H1 (cell line): ENCODE results near the gene STX8. TPM values are rescaled to one million over a fixed set of nuclear protein-coding genes. Genes with fewer than 3 reads are reported as not detected.

ENCODE experiments used
- HDAC2 ChIP-seq, 2 experiments: fragments of 300-600 bp in 1 of 2; sonication (generic) in 1 of 2; IDR thresholded peaks; 2 replicates each; pipeline ENCODE4 v1.6.1; 2011 to 2012; ENCODE audit warnings: low read depth in 2 of 2, low read length in 2 of 2, mild to moderate bottlenecking in 2 of 2, moderate library complexity in 2 of 2, borderline replicate concordance in 1 of 2, inconsistent platforms in 1 of 2
- POLR2AphosphoS5 ChIP-seq: IDR thresholded peaks from 2 replicates; pipeline ENCODE4 v1.6.1; 2011; ENCODE audit warnings: low read depth, low read length
- polyA plus RNA-seq, 7 experiments: library from polyadenylated mRNA; depleted of rRNA in 3 of 7; stranded (reverse) in 5 of 7; unstranded in 2 of 7; fragments of >200 nt in 5 of 7; fragments of 200-250 nt in 2 of 7; gene quantifications; 1 replicate in 5 of 7; 2 replicates in 1 of 7; 4 replicates in 1 of 7; pipeline versions ENCODE4 v1.2.1 to v1.2.3, GENCODE V29; 2011 to 2013; ENCODE audit warnings: missing spikeins in 2 of 7, mixed read lengths in 2 of 7
- total RNA-seq: library from RNA; stranded (reverse); fragmentation: NEBNext Ultra II Directional; extraction: Animal tissue kit (Norgen Biotek cat#: 25700); gene quantifications from 2 replicates; pipeline ENCODE4 v1.2.1, GENCODE V29; 2021

STX8 gene
- total and polyA plus RNA-seq, 2 of the 8 experiments (the other 6 are each of a cell fraction or from before 2014, with no cell fraction given), result 22.8 to 42.5 TPM

DNA sequence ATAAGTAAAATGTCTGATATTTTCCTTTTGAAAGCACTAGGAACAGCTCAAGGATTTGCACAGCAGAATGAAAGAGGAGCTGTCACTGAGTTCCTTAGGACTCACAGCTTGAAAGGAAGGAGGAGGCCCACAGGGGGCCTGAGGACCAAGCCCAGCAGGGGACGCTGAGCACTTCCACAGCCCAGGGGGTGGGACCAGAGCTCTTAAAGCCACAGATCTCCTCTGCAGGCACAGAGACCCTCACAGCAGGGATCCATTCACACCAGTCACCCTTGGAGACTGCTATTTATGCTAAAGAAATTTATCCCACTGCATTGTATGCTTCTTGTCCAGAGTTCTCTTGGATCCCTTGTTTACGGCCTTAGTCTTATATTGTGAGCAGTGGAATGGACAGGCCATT lies 253.3 kb downstream of the STX8 start (continued):
- TF ChIP-seq HDAC2 (IDR thresholded peaks at IDR 0.05; ENCODE audit: borderline replicate concordance in 1 of 2, low read depth in 2 of 2, low read length in 2 of 2) (no peak), POLR2AphosphoS5 (no peak)
